BLaER1 (cell line): ENCODE data around the gene RAB21.
"Not testable (repeated sequence)": the region's sequence is repeated elsewhere in the genome, so short reads cannot be mapped to it uniquely, and the experiment has no call there.

Source experiments
- H3K27ac ChIP-seq: shearing (Covaris generic); formaldehyde crosslinking; 2 replicates; pipeline ENCODE4 v1.8.1; 2022
- H3K27me3 ChIP-seq: shearing (Covaris generic); formaldehyde crosslinking; 2 replicates; pipeline ENCODE4 v1.8.1; 2022
- H3K36me3 ChIP-seq: shearing (Covaris generic); formaldehyde crosslinking; 2 replicates; pipeline ENCODE4 v1.8.1; 2022
- H3K4me1 ChIP-seq: shearing (Covaris generic); formaldehyde crosslinking; 2 replicates; pipeline ENCODE4 v1.8.1; 2022
- H3K4me2 ChIP-seq: shearing (Covaris generic); formaldehyde crosslinking; 2 replicates; pipeline ENCODE4 v1.8.1; 2022
- H3K4me3 ChIP-seq: shearing (Covaris generic); formaldehyde crosslinking; 2 replicates; pipeline ENCODE4 v1.8.1; 2022
- H3K9ac ChIP-seq: shearing (Covaris generic); formaldehyde crosslinking; 2 replicates; pipeline ENCODE4 v1.8.1; 2022
- H3K9me3 ChIP-seq: shearing (Covaris generic); formaldehyde crosslinking; 2 replicates; pipeline ENCODE4 v1.8.1; 2022
- H4K20me1 ChIP-seq: shearing (Covaris generic); formaldehyde crosslinking; 2 replicates; pipeline ENCODE4 v1.8.1; 2022
- Cebpa-rat ChIP-seq: shearing (Covaris generic); IDR thresholded peaks from 2 replicates; pipeline ENCODE4 v1.8.1; 2022

The RAB21 gene

DNA sequence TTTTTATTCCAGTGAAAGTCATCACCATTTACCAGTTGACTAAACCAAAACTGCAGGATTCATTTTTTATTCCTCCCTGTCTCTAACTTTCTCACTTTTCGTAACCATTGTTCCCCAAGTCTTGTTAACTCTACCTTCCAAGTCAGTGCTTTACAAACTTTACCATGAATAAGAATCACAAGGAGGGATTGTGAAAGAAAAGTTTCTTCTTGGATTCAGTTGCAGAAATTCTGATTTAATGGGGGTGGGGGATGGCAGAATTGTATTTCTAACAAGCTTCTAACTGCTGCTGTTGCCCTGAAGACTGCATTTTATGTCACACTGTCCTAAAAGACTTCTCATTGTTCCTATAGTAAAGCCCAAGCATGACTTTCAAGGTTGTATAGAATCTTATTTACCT, 5.0 kb upstream of the RAB21 start:
- H3K27ac ChIP-seq, result no peak overlapping the region
- no peak overlapping the region for H3K9ac ChIP-seq
- H3K36me3 ChIP-seq, result no peaks in the 10 kb centered on the region

DNA sequence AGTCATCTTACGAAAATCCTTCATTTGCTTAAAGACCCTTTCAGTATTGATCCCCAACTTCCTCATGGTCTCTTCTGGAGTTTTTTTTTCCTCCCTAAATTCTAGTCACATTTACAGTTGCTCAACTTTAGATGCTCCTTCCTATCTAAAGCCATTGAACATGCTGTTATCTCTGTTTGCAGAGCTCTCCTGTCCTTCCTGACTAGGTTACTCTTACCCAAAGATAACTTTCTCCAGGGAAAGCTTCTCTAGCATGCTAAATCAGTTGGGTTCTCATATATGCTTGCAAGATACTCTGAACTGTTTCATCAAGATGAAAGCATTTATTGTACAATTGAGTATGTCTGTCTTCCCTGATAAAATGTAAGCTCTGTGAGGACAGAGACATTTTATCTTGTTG, 1.8 kb upstream of the RAB21 start:
- Histone ChIP-seq H3K4me2 (no peak overlapping the region), H3K4me1 (peaks cover 21% of the 10 kb centered on the region), H3K27ac (no peak overlapping the region), H3K9me3 (peaks cover 11% of the 10 kb centered on the region), H3K27me3 (no peaks in the 10 kb centered on the region), H3K4me3 (no peak overlapping the region), H3K9ac (no peak overlapping the region), H3K36me3 (peaks cover 14% of the 10 kb centered on the region), H4K20me1 (peaks cover 24% of the 10 kb centered on the region)
- no peak for TF ChIP-seq Cebpa-rat

More for the DNA sequence above, 5.0 kb upstream of the RAB21 start:
- Histone ChIP-seq H3K4me1 (peaks cover 5% of the 10 kb centered on the region), H3K4me2 (no peak overlapping the region), H3K9me3 (no peaks in the 10 kb centered on the region), H3K4me3 (no peak overlapping the region), H4K20me1 (no peaks in the 10 kb centered on the region), H3K27me3 (no peaks in the 10 kb centered on the region)
- no peak for TF ChIP-seq Cebpa-rat

DNA sequence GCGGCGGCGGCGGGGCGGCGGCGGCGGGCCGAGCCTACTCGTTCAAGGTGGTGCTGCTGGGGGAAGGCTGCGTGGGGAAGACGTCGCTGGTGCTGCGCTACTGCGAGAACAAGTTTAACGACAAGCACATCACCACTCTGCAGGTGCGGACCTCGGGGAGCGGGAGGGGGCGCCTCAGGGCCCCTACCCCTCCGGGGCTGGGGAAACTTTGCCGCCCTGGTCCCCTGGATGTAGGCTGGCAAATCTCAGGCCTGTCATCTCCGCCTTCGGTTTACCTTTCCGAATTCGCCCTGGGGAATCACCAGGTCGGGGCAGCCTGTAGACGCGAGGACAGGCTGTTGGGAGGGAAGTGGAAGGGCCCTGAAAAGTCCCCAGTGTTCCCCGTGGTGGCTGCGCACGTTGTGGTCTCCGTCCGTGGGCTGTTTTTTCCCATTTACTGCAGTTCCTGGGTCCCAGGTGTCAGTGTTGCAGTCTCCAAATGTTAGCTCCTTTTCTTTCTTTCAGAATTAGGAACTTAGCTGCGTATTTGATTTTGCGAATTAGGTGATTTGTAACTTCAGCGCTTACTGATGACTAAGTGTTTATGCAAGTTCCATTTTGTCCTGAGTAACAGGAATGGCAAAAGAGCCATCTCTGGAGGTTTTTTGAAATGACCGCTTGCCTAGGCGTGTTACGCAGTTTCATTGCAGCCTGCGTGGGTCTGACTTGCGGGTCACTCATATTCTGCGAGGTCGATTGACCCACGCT, 656 bp downstream of the RAB21 start:
- Histone ChIP-seq H3K4me1 (peaks cover 21% of the 10 kb centered on the region), H3K36me3 (peaks cover 38% of the 10 kb centered on the region), H3K9me3 (peaks cover 35% of the 10 kb centered on the region), H3K9ac (peak overlapping the region; percentile 94), H3K27ac (peak overlapping the region; percentile 92), H4K20me1 (peaks cover 24% of the 10 kb centered on the region), H3K4me2 (peak overlapping the region; percentile 98), H3K4me3 (peak overlapping the region; percentile 95), H3K27me3 (no peaks in the 10 kb centered on the region)
- no peak for TF ChIP-seq Cebpa-rat

DNA sequence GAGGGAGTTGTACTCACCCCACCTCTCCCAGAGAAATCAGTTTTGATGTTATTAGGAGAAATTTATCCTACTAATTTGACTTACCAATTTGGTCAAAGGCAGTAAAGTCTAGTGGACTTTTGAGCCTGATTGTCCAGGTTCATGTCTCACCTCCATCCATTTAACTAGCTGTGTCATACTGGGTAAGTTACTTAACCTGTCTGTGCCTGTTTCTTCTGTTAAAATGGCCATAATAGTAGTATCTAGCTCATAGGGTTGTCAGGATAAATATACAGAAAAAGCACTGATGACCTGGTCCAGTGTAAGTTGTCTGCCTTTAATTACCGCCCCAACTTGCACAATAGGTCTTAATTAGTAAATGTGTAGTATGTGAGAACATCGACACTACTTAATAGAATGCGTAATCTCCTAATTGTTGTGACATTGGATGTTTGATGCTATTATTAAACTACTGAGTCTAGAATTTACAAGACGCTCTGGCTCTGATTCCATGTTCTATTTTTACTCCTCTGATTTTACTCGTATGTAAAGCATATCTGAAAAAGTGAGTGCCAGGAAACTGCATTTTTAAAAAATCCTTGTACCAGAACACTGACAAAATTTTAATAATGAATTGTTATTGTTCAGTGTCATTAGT, 1.5 kb downstream of the RAB21 start:
- peaks cover 44% of the 10 kb centered on the region for H3K9me3 ChIP-seq
- H3K36me3 ChIP-seq, result peaks cover 46% of the 10 kb centered on the region
- peak overlapping the region; percentile 92; the same call in 1 of the 2 replicates for H3K27ac ChIP-seq
- peak overlapping the region; percentile 94 for H3K9ac ChIP-seq
- H3K4me2 ChIP-seq, result peak overlapping the region; percentile 98
- TF ChIP-seq Cebpa-rat, result no peak
- H4K20me1 ChIP-seq, result peaks cover 24% of the 10 kb centered on the region
- peaks cover 21% of the 10 kb centered on the region for H3K4me1 ChIP-seq
- peak overlapping the region; percentile 95 for H3K4me3 ChIP-seq
- no peaks in the 10 kb centered on the region for H3K27me3 ChIP-seq

DNA sequence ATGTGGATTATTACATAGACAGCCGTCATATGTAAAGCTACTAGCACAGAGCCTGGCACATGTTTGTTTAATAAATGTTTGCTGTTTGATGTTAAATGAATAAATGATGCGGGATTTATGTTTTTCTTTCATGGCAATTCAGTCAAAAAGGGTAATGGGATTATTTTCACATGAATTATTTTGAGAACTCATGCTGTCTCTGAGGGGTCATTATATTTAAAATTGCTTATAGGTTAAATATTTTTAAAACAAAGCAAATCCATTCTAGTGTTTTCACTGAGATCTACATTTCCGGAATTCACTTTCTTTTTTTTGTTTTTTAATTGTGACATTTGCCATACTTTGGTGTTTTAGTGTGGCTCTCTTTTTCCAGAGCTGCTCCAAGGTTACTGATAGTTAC, 5.3 kb downstream of the RAB21 start:
- Histone ChIP-seq H4K20me1 (peaks cover 36% of the 10 kb centered on the region), H3K4me2 (no peak overlapping the region), H3K36me3 (peaks cover 77% of the 10 kb centered on the region), H3K4me3 (peak overlapping the region; percentile 6; the same call in 1 of the 2 replicates), H3K9ac (no peak overlapping the region), H3K9me3 (peaks cover 81% of the 10 kb centered on the region), H3K4me1 (peaks cover 16% of the 10 kb centered on the region), H3K27ac (no peak overlapping the region), H3K27me3 (no peaks in the 10 kb centered on the region)
- no peak for TF ChIP-seq Cebpa-rat

DNA sequence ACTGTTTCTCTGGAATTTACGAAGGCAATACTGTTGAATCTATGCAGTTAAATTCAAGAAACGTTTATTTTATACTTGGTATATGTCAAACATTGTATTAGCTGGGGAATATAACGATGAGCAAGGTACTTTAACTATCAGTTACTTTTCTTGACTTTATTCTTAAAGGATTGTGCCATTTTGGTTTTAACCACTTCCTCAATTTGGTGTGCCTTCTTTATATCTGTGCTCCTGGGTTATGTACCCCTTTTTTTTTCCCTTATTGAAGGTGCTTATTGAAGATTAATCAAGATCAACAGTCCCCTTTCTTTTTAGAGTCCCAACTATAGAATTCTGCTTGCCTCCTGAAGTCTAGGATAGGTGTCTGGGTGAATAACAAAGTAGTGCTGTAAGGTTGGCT, 5.8 kb downstream of the RAB21 start:
- Histone ChIP-seq H3K4me2 (no peak overlapping the region), H3K27ac (no peak overlapping the region), H3K9me3 (peaks cover 87% of the 10 kb centered on the region), H3K36me3 (peaks cover 77% of the 10 kb centered on the region), H3K4me1 (peaks cover 16% of the 10 kb centered on the region), H4K20me1 (peaks cover 36% of the 10 kb centered on the region), H3K9ac (no peak overlapping the region), H3K4me3 (no peak overlapping the region), H3K27me3 (no peaks in the 10 kb centered on the region)
- no peak for TF ChIP-seq Cebpa-rat

DNA sequence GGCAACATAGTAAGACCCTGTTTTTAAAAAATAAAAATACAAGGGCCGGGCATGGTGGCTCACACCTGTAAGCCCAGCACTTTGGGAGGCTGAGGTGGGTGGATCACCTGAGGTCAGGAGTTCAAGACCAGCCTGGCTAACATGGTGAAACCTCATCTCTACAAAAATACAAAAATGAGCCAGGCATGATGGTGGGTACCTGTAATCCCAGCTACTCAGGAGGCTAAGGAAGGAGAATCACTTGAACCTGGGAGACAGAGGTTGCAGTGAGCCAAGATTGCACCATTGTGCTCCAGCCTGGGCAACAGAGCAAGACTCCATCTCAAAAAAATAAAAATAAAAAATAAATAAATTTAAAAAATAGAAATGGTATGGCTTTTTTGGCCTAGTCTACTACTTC, 6.7 kb downstream of the RAB21 start:
- not testable (repeated sequence) for H3K9ac ChIP-seq, H3K27me3 ChIP-seq, H3K4me3 ChIP-seq, H3K4me2 ChIP-seq, H3K27ac ChIP-seq, H3K4me1 ChIP-seq
- Histone ChIP-seq H3K36me3 (peaks cover 77% of the 10 kb centered on the region), H4K20me1 (peaks cover 36% of the 10 kb centered on the region), H3K9me3 (peaks cover 92% of the 10 kb centered on the region)

DNA sequence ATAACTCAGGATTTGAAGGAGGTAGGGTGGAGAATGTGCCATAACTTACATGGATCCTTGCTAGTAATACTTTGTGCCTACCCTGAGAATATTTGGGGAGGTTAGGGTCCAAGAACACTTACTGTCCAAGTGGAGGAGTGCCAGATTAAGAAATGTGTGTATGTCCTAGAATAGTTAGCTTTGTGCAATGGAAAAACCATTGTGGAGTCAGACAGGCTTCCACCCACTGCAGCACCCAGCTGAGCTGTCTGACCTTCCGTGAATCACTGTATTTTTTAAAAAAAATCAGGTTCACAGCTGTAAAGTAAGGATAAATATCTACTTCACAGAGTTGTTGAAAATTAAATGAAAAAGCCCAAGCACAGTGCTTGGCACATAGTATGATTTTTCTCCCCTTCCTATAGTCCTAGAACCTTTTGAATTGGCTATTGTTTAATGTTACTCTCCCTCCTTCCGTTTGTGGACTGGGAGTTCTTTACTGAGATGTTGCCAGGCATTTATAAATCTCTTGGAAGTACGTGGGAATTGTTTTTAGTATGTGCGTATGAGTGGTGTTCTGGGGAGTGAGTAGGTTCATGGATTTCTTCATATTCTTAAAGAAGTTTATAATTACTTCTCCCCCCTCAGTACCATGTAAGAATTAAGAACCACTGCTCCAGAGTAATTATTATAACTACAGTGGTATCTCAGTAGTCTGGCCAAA, 9.2 kb downstream of the RAB21 start:
- Histone ChIP-seq H3K4me1 (no peaks in the 10 kb centered on the region), H3K9me3 (peaks cover 79% of the 10 kb centered on the region), H3K36me3 (peaks cover 57% of the 10 kb centered on the region), H3K27me3 (no peaks in the 10 kb centered on the region), H4K20me1 (peaks cover 52% of the 10 kb centered on the region), H3K9ac (no peak overlapping the region), H3K27ac (no peak overlapping the region), H3K4me3 (no peak overlapping the region), H3K4me2 (no peak overlapping the region)
- no peak for TF ChIP-seq Cebpa-rat

DNA sequence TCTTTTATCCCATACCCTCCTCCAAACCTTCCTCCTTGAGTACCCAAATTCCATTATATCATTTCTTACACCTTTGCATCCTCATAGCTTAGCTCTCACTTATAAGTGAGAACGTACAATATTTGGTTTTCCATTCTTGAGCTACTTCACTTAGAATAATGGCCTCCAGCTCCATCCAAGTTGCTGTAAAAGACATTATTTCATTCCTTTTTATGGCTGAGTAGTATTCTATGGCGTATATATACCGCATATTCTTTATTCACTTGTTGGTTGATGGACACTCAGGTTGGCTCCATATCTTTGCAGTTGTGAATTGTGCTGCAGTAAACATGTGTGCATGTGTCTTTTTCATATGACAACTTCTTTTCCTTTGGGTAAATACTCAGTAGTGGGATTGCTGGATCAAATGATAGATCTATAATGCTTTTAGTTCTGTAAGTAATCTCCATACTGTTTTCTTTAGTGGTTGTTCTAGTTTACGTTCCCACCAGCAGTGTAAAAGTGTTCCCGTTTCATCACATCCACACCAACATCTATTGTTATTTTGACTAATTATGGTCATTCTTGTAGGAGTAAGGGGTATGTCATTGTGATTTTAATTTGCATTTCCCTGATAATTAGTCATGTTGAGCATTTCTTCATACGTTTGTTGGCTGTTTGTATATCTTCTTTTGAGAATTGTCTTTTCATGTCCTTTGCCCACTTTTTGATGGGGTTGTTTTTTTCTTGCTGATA, 10.1 kb downstream of the RAB21 start:
- Histone ChIP-seq H3K4me1 (no peaks in the 10 kb centered on the region), H3K9ac (no peak overlapping the region), H3K27ac (no peak overlapping the region), H3K27me3 (no peaks in the 10 kb centered on the region), H3K4me2 (no peak overlapping the region), H4K20me1 (peaks cover 57% of the 10 kb centered on the region), H3K36me3 (peaks cover 50% of the 10 kb centered on the region), H3K4me3 (no peak overlapping the region), H3K9me3 (peaks cover 70% of the 10 kb centered on the region)
- no peak for TF ChIP-seq Cebpa-rat

DNA sequence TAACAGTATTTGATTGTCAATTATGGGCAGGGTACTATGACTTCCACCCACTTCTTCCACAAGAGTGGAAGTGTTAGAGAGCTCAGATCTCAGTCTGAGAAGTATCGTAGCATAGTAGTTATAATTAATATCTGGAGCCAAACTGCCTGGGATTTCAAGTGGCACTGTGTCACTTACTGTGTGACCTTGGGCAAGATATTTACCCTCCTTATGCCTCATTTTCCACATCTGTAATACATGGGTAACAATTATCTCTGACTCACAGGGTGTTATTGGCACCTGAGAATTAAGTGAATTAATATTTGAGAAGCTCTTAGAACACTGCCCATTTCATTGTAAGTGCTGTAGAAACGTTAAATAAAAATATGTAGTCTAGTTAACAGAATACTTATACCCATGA, 11.5 kb downstream of the RAB21 start:
- Histone ChIP-seq H3K4me3 (no peak overlapping the region), H3K36me3 (peaks cover 50% of the 10 kb centered on the region), H3K27ac (no peak overlapping the region), H3K4me1 (no peaks in the 10 kb centered on the region), H3K9ac (no peak overlapping the region), H3K27me3 (no peaks in the 10 kb centered on the region), H3K4me2 (no peak overlapping the region), H3K9me3 (peaks cover 56% of the 10 kb centered on the region), H4K20me1 (peaks cover 65% of the 10 kb centered on the region)
- TF ChIP-seq Cebpa-rat, result no peak
